ENCODE measurements around the gene ATP13A3. TPM values are rescaled to one million over a fixed set of nuclear protein-coding genes. Genes with fewer than 3 reads are reported as not detected.
A peak's percentile ranks its signal among the peaks of the same experiment; 100 is the strongest.

Gene ATP13A3
- total and polyA plus RNA-seq, 9 of the 15 experiments (the other 6 are each of a cell fraction or from before 2014, with no cell fraction given), result 16.6 to 135 (median 86.6) TPM

- 0 out of 2 replicates have a peak, but pooled peaks have one; percentile 9 for TF ChIP-seq RREB1 (CRISPR knock-in tag; IDR thresholded peaks at IDR 0.05)
- 0 out of 2 replicates have a peak, but pooled peaks have one; percentile 8 for TF ChIP-seq CEBPG (CRISPR knock-in tag; IDR thresholded peaks at IDR 0.05)
- TF ChIP-seq CEBPG (tag; conservative IDR thresholded peaks at IDR 0.05 in 1 of 2, IDR thresholded peaks at IDR 0.05 in 1 of 2), result no peak
- TF ChIP-seq MXI1 (IDR thresholded peaks at IDR 0.05; ENCODE audit: low read depth, low read length), result 0 out of 2 replicates have a peak, but pooled peaks have one; percentile 35
- peak; percentile 65 to 95 (median 90) for TF ChIP-seq YY1 (IDR thresholded peaks at IDR 0.05; ENCODE audit: borderline replicate concordance in 1 of 3, control insufficient read depth in 1 of 3, extremely low read depth in 1 of 3, insufficient read depth in 3 of 3, insufficient read length in 1 of 3, insufficient replicate concordance in 2 of 3, low read depth in 1 of 3, low read length in 2 of 3)
- TF ChIP-seq MAFG (tag; conservative IDR thresholded peaks at IDR 0.05), result no peak
- no peak for TF ChIP-seq CEBPZ (IDR thresholded peaks at IDR 0.05; ENCODE audit: borderline replicate concordance, low read depth, low read length)
- TF ChIP-seq ZBTB8A (IDR thresholded peaks at IDR 0.05; ENCODE audit: partially characterized antibody), result no peak
- TF ChIP-seq DDX20 (tag; IDR thresholded peaks at IDR 0.05; ENCODE audit: low read depth), result no peak
- peak; percentile 83 for TF ChIP-seq HES1 (IDR thresholded peaks at IDR 0.05; ENCODE audit: low read depth)
These were observed 670 bp upstream of the ATP13A3 start (continued) for GRCh38 chr3:194487289-194488054.
